ENCODE measurements around the gene SYVN1.

Gene SYVN1

DNA sequence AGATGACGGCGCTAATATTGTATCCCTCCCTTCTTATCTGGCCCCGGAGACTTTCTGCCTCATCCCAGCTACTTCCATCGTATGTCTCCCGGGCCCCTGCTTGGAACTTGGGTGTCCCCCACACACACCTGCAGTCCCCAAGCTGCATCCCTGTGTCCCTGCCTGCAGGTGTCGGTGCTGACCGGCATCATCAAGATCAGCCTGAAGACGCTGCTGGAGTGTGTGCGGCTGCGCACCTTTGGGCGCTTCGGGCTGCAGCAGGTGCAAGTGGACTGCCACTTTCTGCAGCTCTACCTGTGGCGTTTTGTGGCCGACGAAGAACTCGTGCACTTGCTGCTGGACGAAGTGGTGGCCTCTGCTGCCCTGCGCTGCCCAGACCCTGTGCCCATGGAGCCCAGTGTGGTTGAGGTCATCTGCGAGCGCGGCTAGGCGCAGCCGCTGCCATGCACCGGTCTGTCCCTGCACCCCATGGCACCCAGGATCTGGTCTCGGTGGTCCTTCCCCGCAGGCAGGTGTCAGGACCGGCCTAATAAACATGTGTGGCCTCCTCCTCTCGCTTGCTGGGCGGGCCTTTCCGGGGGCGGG lies 23.1 kb downstream of the SYVN1 start:
- no peak for DNase-seq

DNA sequence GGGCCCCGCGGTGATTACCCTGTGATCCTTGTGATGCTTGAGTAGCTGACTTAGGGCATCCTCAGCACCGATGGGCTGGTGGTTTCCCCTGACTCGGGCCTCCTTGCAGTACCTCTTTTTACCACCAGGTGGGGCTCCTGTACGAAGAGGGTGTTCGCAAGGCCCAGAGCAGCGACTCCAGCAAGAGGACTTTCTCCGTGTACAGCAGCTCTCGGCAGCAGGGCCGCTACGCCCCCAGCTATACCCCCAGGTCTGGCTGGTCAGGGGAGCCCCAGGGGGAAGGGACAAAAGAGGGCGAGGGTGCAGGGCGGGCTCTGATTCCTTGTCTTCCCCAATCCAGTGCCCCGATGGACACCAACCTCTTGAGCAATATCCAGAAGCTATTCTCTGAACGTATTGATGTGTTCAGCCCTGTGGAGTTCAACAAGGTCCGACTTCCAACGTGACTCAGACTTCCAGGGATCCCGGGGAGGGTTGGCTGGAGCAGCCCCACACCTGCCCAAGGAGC lies 23.9 kb downstream of the SYVN1 start:
- DNase-seq: peak; percentile 50

DNA sequence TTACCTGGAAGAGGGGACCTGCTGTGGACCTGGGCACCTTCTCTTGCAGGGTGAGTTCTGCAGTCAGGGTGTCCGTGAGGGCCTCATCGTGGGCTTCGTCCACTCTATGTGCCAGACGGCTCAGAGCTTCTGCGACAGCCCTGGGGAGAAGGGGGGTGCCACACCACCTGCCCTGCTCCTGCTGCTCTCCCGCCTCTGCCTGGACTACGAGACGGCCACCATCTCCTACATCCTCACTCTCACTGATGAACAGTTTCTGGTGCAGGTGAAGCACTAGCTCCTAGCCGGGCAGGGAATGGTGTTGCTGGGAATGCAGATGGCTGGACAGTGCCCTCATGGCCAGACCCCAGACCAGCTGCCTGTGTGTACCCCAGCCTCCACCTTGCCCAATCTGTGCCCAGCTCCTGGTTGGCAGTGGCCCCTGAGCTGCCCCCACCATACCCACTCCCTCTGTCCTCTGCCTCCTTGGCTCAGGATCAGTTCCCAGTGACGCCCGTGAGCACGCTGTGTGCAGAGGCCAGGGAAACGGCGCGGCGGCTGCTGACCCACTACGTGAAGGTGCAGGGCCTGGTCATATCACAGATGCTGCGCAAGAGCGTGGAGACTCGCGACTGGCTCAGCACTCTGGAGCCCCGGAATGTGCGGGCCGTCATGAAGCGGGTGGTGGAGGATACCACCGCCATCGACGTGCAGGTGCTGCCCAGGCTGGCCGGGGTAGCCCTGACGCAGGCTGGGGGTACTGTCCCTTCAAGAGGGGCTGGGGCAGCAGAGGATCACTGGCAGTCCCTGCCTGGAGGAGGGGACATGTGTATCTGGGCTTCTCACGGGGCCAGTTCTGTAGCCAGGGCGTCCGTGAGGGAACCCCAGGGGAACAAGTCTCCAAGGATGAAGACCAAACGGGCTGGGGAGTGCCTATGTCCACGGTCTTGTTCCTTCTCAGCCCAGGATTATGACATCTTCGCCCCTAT lies 24.8 kb downstream of the SYVN1 start:
- no peak for DNase-seq

DNA sequence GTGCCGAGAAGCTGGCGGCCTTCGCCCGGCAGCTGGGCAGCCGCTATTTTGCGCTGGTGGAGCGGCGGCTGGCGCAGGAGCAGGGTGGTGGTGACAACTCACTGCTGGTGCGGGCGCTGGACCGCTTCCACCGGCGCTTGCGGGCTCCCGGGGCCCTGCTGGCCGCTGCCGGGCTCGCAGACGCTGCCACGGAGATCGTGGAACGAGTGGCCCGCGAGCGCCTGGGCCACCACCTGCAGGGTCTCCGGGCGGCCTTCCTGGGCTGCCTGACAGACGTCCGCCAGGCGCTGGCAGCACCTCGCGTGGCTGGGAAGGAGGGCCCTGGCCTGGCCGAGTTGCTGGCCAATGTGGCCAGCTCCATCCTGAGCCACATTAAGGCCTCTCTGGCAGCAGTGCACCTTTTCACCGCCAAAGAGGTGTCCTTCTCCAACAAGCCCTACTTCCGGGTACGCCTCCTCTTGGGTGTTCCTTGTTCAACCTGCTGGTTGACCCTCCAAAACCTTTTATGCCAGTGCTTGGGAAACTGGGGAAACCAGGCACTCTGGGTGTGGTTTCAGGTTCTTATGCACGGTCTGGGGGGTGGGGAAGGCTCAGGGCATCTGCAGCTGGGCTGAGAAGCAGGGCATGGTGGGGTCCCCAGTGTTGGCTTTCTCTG lies 25.7 kb downstream of the SYVN1 start:
- no peak for DNase-seq

DNA sequence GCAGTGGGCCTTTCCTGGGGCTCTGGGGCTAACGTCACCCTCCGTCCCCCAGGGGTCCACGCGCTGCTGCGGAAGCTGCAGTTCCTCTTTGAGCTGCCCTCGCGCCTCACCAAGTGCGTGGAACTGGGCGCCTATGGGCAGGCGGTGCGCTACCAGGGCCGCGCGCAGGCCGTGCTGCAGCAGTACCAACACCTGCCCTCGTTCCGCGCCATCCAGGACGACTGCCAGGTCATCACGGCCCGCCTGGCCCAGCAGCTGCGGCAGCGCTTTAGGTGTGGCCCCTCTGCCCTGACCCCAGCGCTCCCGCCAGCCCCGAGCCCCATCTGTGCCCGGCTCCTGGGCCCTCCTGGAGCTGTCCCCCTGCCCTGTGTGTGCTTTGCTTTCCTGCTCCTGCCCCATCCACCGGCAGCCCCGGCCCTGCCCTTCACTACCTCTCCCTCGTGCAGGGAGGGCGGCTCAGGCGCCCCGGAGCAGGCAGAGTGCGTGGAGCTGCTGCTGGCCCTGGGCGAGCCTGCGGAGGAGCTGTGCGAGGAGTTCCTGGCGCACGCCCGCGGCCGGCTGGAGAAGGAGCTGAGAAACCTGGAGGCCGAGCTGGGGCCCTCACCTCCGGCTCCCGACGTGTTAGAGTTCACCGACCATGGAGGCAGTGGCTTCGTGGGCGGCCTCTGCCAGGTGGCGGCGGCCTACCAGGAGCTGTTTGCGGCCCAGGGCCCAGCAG lies 26.4 kb downstream of the SYVN1 start:
- no peak for DNase-seq

DNA sequence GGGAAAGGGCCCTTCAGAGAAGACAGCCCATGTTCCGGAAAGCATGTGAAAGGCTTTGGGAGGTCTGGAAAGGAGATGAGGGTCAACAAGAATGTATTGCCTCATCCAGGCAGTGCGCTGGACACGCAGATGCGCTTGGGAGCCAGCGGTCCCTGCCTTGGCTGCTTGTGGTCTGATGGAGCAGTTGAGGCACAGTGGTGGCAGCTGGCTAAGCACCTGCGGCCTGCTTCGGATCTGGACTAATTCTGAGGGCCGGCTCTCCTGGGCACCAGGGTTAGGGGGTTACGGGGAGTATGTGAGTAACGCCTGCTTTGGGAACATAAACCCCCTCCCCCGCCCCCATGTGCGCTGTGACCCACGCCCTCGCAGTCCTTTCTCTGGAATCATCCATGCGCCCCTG lies 27.2 kb downstream of the SYVN1 start:
- DNase-seq: no peak

DNA sequence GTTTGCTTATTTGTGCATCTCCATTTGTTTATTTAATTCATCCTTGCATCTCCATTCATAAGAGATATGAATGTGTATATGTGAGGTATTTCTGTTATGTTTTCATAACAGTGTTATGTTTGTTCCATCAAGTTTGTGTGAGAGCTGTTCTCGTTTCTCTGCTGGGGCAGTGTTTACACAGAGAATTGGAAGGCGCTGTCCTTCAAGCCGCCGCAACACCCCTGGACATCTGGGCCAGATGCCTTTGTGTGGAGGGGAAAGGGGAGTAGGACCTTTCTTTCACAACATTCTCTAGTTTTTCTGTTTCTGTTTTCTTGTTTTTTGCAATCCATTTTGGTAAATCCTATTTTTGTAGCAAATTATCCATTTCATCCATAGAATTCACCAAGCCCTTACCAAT lies 29.7 kb downstream of the SYVN1 start:
- no peak for DNase-seq

DNA sequence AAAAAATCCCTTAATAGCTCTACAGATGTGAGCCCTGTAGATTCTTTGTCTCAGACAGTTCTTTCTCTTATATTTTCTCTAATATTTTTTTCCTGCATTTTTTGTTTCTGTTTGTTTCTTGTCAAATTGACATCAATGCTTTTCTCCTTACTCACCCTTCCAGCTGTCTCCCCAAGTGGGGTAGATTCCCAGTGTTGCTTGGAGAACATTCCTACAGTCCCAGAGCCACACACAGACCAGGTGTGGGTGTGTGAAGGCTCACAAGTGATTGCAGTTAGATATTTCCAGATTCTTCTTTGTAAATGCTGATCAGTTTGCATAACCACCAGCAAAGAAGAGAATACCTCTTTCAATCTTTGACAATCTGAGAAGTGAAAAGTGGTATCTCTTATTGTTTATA lies 30.8 kb downstream of the SYVN1 start:
- no peak for DNase-seq

DNA sequence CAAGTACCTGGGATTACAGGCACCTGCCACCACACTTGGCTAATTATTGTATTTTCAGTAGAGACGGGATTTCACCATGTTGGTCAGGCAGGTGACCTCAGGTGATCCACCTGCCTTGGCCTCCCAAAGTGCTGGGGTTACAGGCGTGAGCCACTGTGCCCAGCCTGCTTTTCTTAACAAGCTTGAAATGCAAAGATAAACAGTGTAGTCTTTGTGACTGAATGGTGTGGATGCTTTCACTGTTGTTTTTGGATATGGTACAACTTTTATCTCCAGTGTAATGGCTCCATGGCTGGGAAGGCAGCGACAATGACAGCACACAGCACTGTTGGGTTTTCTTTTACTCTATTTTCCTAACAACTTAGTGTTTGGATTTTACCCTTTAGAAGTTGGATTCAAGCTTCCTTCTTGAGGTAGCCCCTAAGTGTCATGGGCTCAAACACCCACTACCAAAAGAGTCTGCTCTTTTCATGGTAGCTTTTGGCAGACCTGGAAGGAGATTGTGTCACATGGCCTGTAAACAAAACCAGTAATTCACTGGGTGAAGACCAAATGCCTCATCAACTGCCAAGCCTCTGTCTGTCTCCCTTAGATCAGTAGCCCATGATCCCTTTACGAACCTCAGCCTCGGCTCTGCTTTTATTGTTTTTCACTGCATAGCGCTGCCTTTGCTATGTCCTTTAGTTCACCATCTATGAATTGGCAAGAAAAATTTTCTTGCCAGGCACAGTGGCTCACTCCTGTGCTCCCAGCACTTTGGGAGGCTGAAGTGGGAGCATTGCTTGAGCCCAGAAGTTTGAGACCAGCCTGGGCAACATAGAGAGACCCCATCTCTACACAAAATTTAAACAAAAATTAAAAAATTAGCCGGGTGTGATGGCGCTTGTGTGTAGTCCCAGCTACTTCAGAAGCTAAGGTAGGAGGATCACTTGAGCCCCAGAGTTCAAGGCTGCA lies 31.9 kb downstream of the SYVN1 start:
- DNase-seq: no peak

DNA sequence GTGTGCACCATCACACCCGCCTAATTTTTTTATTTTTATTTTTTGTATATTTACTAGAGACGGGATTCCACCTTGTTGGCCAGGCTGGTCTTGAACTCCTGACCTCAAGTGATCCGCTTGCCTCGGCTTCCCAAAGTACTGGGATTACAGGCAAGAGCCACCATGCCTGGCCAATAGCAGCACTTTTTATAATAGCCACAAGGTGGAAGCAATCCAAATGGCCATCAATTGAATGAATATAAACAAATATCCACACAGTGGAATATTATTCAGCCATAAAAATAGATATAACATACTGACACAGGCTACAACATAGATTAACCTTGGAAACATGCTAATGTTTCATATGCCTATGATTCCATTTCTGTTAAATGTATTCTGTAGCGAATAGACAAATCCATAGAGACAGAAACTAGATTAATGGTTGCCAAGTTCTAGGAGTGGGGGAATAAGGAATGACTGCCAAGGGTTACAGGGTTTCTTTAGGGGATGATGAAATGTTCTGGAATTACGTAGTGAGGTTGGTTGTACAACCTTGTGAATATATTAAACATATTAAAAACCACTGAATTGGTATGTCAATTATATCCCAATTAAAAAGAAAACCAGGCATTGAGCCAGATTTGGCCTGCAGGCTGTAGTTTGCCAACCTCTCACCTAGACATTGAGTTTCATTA lies 33.5 kb downstream of the SYVN1 start:
- DNase-seq: no peak

DNA sequence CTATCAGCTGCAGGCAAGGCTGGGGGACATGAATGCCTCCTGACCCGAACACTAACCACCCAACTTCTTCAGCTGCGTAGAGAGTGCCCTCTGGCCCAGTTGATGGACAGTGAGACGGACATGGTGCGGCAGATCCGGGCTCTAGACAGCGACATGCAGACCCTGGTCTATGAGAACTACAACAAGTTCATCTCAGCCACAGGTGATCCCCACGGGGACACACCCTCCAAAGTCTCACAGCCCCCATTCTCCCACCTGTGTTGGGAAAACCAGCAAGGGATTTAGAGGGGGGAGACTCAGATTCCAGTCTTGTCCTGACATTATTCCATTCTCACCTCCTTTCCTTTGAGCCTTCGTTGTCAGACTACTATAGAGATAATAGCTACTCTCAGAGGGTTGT lies 37.4 kb downstream of the SYVN1 start:
- DNase-seq: no peak

DNA sequence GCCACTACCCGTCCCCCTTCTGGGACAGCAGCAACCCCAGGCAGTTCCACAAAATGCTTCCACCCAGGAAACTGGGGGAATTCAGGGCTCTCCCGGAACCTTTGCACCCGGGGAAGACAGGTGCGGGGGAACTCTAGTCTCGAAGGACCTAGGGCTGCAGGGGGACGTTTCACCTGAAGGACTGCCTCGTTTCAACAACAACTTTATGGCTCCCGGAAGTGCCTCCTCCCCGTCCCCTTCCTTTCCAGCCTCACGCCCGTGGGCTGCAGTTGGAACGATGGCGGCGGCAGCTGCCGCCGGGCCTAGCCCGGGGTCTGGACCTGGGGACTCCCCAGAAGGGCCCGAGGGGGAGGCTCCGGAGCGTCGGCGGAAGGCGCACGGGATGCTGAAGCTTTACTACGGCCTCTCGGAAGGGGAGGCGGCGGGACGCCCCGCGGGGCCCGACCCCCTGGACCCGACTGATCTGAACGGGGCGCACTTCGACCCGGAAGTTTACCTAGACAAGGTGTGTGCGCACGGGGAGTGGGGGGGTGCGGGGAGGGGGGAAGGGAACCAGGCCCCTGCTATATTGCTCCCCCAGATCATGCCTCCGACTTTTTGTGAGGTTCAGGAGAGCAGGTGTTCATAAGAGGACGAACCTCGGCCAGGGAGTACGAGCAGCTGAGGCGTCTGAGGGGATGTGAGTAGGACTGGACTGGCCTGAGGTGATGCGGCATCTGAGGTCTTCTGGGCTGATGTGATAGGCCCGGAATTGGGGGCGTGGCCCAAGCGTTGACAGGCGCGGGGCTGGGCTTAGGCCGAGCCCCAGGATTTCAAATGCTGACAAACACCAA lies 38.1 kb downstream of the SYVN1 start, which contains the start of gene VPS51:
Gene VPS51 (plus strand): TSS at position 241 of the 833 bp plus-strand sequence. CDS start 37 bp downstream, at position 278.
- DNase-seq: peak; percentile 68

DNA sequence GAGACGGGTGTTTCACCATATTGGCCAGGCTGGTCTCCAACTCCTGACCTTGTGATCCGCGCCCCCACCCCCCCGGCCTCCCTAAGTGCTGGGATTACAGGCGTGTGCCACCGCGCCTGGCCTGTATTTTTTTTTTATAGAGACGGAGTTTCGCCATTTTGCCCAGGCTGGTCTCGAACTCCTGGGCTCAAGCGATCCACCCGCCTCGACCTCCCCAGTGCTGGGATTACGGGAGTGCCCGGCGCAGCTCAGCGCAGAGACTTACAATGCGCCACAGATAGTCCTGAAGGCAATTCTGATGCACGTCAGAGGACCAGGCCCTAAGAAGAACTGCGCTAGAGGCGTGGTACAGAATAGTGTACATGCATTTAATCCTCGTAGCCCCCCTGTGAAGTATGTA lies 38.9 kb downstream of the SYVN1 start:
- no peak for DNase-seq

DNA sequence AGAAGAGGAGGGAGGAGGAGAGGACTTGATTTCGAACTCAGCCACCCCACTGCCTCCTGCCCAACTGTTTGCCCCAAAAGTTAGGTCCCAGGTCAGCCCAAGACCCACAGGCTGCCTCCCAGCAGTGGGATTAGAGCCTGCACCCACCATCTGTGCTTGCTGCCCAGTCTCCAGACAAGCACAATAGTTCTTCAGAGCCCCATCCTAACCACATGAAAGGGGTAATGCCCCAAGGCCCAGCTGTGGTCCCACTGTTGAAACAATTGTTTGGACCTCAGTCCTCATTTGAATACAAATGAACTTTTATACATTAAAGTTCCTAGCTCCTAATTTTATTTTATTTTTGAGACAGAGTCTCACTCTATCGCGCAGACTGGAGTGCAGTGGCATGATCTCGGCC lies 43.7 kb downstream of the SYVN1 start:
- DNase-seq: no peak

DNA sequence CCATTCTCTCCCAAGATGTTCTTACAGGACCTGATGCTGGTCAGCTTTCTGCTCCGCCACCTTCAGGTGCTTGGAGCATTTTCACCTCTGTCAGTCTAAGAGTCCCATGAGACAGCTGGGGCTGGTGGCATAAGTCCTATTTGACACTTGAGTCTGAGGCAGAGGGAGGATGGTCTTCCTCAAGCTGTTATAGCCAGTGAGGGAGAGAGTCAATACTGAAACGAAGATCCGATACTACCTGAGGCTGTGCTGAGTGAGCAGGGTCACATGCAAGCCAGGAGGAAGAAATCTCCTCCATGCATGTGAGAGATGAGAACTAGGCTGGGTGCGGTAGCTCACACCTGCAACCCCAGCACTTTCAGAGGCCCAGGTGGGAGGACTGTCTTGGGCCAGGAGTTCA lies 44.7 kb downstream of the SYVN1 start:
- DNase-seq: no peak

DNA sequence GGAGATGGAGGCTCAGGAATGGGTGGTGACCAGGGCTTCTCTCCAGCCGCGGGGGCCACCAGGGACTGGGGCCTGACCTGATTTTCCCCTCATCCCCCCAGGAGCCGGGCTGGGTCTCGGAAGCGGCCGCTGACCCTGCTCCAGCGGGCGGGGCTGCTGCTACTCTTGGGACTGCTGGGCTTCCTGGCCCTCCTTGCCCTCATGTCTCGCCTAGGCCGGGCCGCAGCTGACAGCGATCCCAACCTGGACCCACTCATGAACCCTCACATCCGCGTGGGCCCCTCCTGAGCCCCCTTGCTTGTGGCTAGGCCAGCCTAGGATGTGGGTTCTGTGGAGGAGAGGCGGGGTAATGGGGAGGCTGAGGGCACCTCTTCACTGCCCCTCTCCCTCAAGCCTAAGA lies 46.5 kb downstream of the SYVN1 start:
- DNase-seq: no peak

DNA sequence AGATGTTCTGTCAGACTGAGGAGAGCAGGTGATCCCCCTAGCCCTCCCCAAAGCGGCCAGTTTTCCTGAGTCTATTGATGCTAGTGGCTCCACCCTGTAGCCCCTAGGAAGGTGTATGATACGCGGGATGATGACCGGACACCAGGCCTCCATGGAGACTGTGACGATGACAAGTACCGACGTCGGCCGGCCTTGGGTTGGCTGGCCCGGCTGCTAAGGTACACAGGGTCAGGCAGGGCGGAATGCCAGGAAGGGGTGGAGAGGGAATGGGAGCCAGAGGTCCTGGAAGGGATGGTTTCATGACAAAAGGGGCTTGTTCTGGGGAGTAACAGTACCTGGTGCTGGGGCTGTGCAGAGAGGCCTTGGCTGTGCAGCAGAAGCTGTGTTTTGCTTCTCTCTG lies 47.1 kb downstream of the SYVN1 start:
- no peak for DNase-seq

DNA sequence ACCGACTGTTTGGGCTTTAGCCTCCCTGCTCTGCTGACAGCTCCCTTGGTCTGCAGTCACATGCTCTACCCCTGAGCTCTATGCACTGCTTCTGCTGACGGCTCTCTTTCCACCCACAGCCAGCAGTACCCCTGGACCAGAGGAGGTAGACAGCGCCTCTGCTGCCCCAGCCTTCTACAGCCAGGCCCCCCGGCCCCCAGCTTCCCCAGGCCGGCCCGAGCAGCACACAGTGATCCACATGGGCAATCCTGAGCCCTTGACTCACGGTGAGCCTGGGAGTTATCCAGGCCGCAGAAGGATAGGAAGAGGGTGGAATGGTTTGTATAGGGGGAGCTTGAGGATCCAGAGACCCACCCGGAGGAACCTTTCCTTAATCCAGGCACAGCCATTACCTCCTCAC lies 47.5 kb downstream of the SYVN1 start:
- DNase-seq: no peak

DNA sequence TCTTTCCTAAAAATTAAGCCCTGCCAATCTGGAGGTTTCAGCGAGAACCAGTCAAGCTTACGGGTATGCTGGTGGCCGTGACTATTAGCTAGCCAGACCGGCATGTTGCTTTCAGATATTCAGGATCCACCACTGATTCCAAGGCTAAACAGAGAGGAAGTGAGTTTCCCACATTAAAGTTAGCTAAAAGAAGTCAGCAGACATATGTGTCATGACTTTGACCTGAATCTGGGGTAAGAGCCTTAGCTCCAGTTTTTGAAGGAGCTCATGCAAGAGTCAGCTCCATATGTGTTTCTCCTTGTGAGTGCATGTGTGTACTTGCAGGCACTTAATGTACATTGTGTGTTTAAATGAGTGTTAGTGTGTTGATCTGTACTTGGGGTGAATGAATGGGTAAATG lies 48.9 kb downstream of the SYVN1 start:
- no peak for DNase-seq
